Mucosa of gallbladder (tissue), 1 donor: ENCODE measurements around the gene HNRNPA2B1. TPM values are rescaled to one million over a fixed set of nuclear protein-coding genes. Genes with fewer than 3 reads are reported as not detected.

ENCODE experiments used
- DNase-seq: peaks from one replicate; pipeline ENCODE4 v3.0.0-alpha.2; 2020; ENCODE audit warnings: low spot score
- total RNA-seq: library from RNA; stranded (reverse); gene quantifications from one replicate; pipeline ENCODE4 v1.2.1, GENCODE V29; 2021
- donor health status: DM: no; HTN: no; CAD: no.

The HNRNPA2B1 gene
- total RNA-seq, 1 donor from 2014 or later: 344 TPM

DNA sequence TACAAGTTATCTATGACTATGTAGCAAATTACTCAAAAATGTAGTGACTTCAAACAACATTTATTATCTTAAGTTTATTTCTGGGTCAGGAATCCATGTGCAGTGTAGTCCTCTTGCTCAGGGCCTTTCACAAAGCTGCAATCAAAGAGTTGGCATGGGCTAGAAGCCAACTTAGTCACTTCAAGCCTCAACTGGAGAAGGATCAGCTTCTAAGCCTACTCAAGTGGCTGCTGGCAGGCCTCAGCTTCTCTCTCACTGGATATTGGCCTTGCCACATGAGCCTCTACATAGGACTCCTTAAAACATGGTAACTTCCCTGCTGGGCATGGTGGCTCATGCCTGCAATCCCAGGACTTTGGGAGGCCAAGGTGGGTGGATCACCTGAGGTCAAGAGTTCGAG, 53.5 kb downstream of the HNRNPA2B1 start:
- DNase-seq: no peak

- DNase-seq: no peak
Measured at GRCh38 chr7:26145238-26145637, 55.3 kb downstream of the HNRNPA2B1 start.

DNA sequence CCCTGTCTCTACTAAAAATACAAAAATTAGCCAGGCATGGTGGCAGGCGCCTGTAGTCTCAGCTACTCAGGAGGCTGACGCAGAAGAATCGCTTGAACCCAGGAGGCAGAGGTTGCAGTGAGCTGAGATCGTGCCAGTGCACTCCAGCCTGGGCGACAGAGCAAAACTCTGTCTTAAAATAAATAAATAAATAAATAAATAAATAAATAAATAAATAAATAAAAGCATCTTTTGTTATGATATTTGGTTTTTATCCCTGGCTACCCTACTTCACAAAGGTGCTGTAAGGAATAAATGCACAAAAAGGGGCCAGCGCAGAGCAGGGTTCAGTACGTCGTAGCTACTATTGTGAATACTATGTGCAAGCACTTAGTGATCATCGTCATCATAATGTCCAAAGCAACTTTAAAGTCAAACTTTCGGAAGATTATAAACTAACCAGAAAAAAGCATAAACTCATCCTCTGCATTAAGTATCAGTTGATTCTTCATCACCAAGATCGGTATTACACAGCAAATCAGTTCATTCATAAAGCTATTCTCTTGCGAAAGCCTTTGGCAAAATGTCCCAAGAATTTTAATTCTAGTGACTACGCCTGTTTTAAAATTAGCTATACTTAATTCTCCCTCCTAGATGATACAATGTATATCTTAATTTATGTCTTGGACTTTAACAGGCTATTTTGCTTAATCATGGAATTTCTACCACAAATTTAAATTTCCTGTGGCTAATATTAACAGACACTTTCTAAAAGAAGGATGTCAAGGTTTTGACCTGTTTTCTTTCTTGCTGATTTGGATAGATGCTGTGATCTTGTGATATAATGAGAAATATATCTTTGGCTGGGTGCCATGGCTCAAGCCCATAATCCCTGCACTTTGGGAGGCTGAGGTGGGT, 56.1 kb downstream of the HNRNPA2B1 start:
- DNase-seq: no peak

GRCh38 chr7:26143298-26144048, 57.1 kb downstream of the HNRNPA2B1 start:
- no peak for DNase-seq

- DNase-seq: no peak
Measured at GRCh38 chr7:26141077-26141476, 59.5 kb downstream of the HNRNPA2B1 start.

GRCh38 chr7:26140380-26140779, 60.2 kb downstream of the HNRNPA2B1 start:
- DNase-seq: no peak

Other genes with a start within 250 kb of the HNRNPA2B1 start
- gene NFE2L3, start 48.5 kb downstream of the HNRNPA2B1 start, total RNA-seq: 8.7 TPM
- 71.9 TPM for gene CBX3, start 999 bp upstream of the HNRNPA2B1 start, total RNA-seq
- gene SNX10, start 91.1 kb upstream of the HNRNPA2B1 start, total RNA-seq: 5.4 TPM